Measurements from ENCODE around the gene PDGFRB. TPM values are rescaled to one million over a fixed set of nuclear protein-coding genes. Genes with fewer than 3 reads are reported as not detected.

The PDGFRB gene
- total RNA-seq, 4 donors from 2014 or later = 148 to 225 (median 191) TPM

DNA sequence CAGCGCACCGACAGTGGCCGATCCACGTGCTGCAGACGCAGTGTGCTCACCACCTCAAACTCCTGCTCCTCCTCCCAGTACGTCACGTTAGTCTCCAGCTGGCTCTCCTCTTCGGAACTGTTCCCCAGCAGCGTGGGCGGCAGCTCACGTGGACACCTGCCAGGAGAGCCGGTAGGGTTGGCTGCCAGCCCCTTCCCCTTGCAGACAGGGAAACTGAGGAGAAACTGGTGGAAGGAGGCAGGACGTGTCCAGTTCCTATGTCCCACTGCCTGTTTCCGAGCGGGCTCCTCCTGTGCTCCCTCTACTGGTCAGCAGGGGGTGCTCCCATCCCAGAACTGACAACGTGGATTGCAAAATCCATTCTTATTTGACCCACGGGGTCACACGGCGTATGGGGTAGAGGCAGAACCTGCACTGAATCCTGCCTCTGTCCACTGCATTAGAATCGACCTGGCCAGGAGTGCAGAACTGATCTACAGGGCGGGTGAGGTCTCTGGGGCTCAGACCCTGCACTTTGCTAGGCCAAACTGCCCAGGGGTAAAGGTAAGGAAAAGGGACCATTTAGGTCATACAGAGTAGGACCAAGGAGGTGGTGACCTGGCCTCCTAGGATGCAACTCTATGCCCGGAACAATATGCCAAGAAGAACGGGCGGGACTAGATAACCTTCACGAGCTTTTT is 25.7 kb downstream of the PDGFRB start:
- TF ChIP-seq, protein P1, sequence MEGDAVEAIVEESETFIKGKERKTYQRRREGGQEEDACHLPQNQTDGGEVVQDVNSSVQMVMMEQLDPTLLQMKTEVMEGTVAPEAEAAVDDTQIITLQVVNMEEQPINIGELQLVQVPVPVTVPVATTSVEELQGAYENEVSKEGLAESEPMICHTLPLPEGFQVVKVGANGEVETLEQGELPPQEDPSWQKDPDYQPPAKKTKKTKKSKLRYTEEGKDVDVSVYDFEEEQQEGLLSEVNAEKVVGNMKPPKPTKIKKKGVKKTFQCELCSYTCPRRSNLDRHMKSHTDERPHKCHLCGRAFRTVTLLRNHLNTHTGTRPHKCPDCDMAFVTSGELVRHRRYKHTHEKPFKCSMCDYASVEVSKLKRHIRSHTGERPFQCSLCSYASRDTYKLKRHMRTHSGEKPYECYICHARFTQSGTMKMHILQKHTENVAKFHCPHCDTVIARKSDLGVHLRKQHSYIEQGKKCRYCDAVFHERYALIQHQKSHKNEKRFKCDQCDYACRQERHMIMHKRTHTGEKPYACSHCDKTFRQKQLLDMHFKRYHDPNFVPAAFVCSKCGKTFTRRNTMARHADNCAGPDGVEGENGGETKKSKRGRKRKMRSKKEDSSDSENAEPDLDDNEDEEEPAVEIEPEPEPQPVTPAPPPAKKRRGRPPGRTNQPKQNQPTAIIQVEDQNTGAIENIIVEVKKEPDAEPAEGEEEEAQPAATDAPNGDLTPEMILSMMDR (IDR thresholded peaks at IDR 0.05; ENCODE audit: low read depth) = no peak

DNA sequence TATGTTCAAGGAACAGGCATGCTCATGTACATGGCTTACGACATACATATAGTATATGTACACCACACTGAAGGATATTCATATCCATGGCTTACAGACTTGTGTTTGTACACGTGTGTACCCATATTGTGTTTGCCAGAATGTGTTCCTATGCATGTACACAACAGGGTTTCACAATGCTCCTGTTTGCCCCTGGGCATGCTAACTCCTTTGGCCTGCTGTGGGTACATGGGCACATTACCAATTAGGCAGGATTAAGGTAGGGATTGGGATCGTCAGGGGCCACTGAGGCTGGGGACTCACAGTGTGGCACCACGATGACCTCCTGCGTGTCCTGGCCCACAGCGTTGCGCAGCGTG is 26.2 kb downstream of the PDGFRB start:
- TF ChIP-seq, protein P1 (IDR thresholded peaks at IDR 0.05; ENCODE audit: low read depth) = no peak

DNA sequence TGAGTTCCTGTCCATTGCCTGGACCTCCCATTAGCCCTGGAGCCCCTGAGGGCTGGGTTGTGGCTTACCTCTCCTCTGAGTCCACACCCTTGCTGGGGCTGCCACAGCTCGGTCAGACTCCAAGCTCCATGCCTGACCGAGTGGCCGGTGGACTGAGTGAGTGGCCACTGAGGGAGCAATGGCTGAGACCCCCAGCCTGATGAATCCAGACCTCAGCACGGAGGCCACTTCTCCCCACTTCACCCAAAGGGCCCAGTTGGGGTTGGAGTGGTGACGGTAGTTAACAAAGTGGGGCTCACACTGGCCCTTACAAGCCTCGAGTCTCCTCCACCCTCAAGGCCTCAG is 28.8 kb downstream of the PDGFRB start:
- TF ChIP-seq, protein P1 (IDR thresholded peaks at IDR 0.05; ENCODE audit: low read depth) = no peak

DNA sequence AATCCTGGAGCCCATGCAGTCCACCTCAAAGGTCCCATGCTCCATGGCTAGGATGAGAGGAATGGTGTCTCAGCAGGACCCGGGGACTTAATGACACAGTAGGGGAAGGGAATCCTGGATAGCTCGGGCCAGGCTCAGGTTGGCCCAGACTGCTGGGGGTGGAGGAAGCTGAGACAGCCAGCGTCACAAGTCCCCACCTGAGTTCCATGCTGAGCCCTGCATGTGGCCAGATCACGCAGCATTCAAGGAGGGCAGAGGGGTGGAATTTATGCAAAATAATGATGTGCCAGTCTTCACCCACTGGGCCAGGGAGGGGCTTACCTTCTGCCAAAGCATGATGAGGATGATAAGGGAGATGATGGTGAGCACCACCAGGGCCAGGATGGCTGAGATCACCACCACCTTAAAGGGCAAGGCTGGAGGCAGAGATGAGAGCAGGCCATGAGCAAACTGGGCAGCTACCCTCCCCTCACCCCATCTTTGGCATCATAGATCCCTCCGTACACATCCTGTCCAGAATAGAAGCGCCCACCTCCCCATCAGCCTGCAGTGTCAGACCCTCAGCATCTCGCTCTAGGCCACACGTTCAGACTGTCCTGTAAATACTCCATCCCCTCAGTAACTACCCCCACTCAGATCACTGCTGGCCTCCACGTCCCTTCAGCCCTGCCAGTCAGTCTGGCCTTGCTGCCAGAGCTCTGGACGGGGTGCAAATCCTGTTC is 29.3 kb downstream of the PDGFRB start:
- TF ChIP-seq, protein P1 (IDR thresholded peaks at IDR 0.05; ENCODE audit: low read depth) = no peak

DNA sequence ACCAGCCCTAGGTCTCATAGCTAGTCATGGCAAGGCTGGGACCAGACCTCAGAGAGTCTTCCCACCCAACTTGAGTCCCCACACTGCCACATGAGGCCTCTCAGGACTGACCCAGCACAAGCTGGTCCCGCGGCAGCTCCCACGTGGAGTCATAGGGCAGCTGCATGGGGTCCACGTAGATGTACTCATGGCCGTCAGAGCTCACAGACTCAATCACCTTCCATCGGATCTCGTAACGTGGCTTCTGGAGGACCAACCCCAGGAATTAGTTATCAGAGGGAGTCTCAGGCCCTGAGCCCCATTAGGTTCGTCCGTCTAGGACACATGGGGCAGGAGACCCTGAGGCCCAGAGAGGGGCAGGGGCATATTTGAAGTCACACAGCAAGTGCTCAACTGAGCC is 30.3 kb downstream of the PDGFRB start:
- TF ChIP-seq, protein P1 (IDR thresholded peaks at IDR 0.05; ENCODE audit: low read depth) = no peak

DNA sequence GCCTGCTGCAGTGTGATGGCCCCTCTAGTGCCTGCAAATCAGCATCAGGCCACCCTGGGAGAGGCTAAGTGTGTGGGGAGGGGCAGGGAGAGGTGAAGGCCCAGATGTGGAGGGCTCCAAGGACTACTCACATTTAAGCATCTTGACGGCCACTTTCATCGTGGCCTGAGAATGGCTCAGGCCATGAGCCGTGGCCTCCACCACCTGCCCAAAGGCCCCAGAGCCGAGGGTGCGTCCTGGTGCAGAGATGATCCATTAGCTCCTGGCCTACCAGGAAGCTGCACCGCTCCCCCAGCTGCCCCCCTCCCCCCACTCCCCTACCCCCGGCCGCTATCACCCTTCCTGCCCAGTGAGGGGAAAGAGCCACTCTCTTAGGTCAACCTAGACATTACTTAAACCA is 31.0 kb downstream of the PDGFRB start:
- TF ChIP-seq, protein P1 (IDR thresholded peaks at IDR 0.05; ENCODE audit: low read depth) = no peak

DNA sequence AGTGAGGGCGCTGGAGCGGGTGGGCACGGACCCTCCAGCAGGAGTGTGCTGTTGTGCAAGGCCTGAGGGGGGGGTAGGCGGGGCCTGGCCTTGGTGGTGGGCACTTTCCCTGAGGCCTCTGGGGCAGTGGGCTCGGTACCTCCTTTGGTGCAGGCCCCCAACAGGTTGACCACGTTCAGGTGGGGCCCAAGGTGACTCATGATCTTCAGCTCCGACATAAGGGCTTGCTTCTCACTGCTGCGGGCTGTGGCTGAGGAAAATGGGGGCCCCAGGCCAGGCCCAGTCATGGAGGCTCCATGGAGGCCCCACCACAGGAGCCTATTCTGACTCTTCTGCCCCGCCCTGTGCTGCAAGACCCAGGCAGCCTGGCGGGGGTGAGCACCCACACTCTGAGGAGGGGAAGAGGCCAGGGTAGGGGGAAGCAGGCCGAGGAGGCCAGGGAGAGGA is 31.5 kb downstream of the PDGFRB start:
- TF ChIP-seq, protein P1 (IDR thresholded peaks at IDR 0.05; ENCODE audit: low read depth) = no peak

Measured in subcutaneous adipose tissue (tissue), 4 donors.